Fibroblast of skin of left biceps (primary cell): ENCODE measurements around the gene FOXJ3.

Experiments
- DNase-seq, 2 experiments: peaks; one replicate each; pipeline ENCODE4 v3.0.0-alpha.2; 2013; ENCODE audit warnings: low read depth in 2 of 2

Gene FOXJ3

DNA sequence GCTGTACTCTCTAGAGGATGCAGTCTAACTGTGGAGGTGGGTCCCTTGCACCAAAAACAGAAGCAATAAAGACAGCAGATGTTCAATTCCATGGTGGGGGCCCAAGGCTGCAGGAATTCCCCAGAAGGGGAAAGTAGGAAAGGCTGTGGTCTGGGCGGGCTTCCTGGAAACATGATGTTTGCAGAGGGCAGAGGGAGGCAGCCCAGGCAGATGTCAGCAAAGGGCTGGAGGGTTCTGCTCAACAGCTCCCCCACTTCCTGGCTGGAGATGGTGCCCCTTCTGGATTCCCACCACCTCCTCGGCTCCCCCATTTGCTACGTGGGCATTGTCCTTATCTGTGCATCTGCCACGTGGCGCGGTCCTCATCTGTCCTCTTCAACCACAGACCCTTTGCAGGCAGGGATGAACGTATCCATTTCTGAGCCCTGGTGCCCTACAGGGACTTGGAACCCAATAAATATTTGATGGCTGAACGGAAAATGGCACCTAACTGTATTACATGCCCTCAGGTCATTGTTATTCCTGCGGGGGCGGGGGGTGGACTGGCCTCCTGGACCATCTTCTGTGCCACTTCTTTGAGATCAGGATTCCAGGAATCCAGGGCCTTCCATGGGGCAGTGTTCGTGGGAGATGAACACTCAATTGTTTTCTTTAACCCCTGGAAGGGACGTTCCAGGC lies 190.2 kb downstream of the FOXJ3 start:
- DNase-seq = no peak

DNA sequence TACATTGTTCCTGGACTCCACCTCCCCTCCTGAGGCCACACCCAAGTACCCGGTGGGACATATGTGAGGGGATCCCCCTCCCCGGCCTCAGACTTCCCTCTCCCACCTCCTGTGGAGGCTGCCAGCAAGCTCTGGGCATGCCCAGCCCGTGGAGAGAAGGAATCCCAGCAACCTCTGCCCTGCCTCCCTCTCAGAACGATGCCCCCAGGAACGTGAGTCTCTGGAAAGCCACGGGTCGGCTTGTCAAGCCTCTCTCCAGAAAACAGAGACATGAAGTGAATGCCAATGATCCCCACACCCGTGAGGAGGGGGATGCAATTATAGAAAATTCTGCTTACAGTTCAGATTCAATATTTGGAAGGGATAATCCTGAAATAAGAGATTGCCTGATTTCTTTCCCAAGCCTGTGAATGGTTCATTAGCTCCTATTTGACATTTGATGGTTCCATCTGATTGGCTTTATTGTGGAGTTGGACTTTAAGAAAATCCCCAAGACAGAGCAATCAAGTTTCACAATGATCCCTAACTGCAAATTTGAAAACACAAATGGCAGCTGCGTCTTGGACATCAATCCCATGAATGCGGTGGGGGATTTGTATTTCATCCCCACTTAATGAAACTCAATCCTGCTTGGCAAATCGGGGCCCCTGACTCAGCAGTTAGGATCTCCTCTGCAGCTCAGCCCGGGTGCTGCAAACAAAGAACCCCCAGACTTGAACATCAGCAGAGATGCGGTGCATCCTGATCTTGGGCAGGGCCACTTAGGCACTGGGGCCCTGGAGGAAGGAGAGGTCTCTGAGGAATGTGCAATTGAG lies 190.9 kb downstream of the FOXJ3 start:
- DNase-seq = no peak

DNA sequence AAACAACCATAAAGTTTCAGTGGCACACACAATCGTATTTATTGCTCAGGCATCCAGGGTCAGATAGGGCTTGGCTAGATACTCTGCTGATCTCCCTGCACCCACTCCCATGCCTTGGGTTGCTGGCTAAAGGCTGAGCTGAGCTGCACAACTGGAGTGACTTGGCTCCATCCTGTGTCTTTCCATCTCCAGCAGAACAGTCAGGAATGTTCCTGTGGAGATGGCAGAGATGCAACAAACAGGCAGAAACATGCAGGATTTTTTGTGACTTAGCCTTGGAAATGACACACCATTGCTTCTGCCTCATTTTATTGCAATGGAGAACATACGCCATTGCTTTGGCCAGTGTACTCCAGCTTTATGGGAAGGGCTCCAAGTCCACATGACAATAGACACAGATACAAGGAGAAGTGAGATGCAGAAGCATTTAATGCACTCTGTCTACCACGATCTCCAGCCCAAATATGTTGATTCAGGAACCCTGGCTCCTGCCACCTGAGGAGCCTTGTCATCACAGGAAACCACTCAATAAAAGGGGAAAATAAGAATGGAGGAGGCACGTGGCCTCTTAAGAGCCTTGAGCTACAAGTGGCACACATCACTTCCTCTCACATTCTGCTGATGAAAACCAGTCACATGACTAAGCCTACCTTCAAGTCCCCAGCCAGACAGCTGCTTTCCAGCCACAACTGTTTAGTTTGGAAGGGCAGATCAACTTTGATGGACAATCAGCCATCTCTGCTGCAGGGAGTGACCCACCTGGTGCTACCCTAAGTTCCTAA lies 191.9 kb downstream of the FOXJ3 start:
- DNase-seq = no peak

DNA sequence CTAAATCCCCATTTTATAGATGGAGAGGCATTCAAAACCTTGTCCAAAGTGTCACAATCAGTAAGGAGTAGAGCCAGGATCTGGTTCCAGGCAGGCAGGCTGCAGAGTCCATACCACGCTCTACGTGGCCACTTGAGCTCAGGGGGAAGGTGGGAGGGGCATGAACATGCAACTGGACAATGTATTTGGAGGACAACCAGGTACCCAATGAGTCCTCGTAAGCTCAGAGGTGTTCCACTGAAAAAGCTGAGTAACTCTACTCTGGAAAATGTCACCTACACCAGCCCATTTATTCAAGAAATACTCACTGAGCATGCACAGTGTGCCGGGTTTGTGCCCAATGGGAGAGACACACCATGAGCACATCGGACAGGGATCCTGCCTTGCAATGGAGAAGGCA lies 193.1 kb downstream of the FOXJ3 start:
- no peak for DNase-seq

DNA sequence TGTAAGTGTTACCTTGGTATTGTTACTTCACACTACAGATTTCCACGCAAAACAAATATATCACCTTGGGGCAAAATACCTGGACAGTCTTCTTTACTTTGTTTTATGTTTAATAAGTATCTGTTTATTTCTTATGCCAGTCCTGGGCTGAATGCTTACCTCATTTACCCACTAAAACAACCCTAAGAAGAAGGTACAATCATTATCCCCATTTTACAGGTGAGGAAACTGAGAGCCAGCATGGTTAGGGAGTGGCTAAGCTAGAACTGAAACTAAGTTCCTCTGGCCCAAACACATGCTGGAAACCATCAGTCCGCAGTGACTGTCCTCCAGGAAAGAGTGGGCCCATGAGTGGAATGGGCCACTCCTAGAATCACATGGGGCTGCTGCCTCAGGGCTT lies 194.8 kb downstream of the FOXJ3 start:
- no peak for DNase-seq

DNA sequence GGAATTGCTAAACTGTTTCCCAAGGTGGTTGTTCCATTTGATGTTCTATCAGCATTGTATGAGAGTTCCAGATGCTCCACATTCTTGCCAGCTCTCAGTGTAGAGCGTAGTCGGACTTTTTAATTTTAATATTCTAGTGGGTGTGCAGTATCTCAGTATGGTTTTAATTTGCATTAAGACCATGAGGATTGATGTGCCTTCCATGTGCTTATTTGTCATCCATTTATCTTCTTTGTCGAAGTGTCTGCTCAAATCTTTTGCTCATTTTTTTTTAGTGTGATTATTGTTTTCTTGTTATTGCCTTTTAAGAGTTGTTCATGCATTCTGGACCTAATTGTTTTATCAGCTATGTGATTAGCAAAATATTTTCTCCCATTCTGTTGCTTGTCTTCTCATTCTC lies 195.6 kb downstream of the FOXJ3 start:
- DNase-seq = no peak

DNA sequence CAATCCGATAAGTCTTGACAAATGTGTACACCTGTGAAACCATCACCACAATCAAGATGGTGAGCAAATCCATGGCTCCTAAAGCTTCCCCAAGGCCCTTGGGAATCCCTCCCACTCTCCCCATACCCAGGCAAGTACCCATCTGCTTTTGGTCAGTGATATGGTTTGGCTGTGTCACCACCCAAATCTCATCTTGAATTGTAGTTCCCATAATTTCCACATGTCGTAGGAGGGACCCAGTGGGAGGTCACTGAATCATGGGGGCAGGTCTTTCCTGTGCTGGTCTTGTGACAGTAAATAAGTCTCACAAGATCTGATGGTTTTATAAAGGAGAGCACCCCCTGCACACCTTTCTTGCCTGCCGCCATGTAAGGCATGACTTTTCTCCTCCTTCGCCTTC lies 196.4 kb downstream of the FOXJ3 start:
- DNase-seq = no peak

DNA sequence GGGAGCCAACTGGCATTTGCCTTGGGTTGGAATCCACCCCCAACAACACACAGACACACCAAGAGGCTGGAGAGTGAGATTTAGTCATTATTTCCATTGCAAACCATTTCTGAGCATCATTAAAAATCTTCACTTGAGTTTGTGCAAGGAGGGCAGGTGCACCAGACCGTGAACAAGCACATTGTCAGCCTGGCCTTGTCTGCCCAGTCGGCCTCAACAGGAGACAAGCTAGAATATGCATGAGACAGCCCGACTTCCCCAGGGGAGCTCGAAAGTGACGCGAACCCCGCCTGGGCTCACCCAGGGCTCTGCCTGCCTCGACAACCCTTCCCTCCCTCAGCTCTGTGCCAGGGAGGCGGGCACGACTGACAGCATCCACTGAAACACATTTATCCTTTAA lies 197.3 kb downstream of the FOXJ3 start:
- no peak for DNase-seq

DNA sequence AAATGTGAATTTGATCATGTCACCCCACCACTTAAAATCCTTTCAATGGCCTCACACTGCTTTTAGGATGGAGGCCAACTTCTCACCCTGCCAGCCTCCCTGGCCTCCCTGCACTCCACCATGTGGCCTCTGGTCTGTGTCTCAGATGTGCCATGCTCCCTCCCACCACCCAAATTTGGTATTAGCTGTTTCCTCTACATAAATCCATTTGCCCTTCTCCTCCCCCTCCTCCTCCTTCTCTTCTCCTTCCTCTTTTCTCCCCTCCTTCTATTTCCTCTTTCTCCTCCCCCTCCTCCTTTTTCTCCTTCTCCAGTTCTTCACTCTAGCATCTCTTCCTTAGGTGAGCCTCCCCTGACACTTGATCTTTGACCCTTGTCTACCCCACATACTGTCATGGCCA lies 198.6 kb downstream of the FOXJ3 start:
- DNase-seq = no peak

DNA sequence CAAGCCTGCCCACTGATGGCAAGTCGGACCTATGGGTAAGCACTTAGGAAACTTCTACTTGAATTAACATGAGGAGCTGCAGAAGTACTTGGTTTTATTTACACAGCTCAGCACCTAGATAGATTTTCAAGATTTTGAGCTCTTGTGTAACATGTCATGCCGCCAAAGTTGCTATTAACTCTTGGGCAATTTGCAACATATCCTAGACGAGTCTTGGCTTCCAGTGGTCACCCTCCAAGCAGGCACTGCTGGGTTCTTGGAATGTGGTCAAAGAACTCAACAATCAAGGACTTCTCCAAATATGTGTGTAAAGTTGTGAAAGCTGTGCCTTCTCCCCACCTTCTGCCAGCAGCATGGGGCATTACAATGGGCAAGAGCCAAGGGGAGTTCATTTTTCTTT lies 199.6 kb downstream of the FOXJ3 start:
- no peak for DNase-seq

DNA sequence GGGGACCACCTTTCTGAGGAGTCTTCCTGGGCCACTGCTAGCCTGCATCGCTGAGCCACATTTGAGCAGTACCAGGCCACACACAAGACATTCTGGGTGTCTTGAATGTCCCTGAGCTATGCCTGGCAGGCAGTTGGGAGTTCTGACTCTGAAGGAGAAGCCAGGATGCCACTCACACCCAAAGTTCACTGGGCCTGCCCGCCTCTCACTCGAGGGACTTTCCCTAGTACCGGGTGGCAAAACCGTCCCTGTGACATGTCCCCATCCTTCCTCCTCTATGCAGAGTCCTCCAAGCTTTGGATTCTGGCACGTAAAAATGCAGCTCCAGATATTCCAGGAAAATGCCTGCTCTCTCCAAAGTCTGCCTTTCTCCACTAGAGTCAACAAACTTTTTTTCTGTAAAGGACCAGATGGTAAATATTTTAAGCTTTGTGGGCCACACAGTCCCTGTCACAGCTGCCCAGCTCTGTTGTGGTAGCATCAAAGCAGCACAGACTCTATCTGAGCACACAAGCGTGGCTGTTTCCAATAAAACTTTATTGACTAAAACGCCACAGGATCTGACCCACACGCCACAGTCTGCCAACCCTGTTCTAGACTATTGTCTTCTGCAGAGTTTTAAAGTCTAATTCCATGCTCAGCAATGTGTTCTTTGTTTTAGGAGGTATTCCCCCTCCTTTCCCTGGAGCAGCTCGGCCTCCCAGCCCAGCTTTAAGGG lies 201.1 kb downstream of the FOXJ3 start:
- DNase-seq = no peak

DNA sequence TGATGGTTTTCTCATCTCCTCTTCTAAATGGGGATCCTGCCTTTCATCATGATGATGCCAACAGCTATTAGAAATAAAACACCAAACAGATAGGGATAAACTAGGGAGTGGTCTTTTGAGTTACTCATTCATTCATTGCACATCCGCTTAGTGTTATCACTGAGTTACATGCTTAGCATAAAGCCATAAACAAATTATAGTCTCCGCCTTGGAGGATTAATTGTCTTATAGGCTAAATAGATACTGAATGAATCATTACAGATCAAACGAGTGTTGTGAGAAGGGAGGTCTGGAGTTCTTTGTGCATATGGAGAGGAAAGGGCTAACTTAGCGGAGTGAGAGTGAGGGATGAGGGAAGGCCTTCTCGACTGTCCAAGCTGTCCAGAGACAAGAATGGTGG lies 201.6 kb downstream of the FOXJ3 start:
- DNase-seq = no peak

DNA sequence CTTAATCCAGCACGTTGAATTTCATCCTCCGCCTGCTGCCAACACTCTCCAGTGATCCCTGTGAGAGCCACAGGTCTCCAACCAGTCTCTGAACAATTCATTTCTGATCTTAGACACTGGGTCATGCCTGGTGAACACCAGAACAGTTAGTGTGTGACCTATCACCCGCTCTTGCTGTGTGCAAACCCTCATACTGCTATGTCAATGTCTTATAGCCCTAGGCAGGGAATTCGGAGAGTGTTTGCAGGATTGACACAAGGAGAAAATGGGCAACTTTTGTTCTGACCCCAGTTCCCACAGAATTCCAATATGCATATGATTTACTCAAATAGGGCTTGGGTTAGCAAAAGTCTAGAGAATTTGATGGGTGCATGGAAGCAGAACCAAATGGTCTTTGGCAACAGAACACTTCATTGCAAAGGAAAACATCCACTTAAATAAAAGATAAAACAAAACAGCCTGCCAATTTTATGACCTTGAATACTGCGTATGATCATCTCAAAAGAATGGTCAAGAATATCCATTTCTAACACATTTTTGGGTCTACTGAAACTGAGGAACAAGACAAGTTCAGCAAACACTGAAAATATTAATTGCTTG lies 204.9 kb downstream of the FOXJ3 start:
- no peak for DNase-seq

DNA sequence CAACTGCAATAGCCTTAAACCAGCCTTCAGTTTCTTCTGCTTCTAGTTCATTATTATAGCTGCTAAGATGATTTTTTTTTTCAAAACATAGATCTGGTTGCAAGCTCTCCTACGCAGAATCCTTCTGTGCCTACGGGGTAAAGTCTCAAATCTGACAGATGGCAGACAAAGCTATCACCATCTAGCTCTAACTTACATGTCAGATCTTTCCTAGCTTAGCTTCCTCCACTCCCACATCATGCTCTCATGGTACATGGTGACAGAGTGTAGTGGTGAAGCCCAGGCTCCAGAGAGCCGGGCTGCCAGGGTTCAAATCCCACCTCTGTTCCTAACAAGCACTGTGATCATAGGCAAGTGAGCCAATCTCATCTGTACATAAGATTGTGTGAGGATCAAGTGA lies 206.1 kb downstream of the FOXJ3 start:
- DNase-seq = no peak

DNA sequence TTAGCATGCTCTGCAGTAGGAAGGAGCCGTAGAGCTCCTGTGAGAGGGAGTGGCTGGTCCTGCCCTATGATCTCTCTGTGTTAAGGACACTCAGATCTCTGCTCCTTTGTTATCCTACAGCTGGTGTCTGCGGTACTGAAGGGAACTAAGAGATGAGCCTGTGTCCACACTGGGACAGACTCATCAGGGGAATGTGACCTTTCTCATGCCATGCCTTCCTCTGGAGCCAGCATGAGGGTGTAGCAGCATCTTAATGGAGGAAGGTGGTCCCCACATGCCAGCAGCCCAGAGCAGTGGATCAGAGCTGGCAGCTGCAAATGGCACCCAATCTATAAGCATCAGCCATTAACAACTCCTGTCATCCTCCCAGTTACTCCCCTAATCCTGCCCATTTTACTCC lies 206.5 kb downstream of the FOXJ3 start:
- no peak for DNase-seq

DNA sequence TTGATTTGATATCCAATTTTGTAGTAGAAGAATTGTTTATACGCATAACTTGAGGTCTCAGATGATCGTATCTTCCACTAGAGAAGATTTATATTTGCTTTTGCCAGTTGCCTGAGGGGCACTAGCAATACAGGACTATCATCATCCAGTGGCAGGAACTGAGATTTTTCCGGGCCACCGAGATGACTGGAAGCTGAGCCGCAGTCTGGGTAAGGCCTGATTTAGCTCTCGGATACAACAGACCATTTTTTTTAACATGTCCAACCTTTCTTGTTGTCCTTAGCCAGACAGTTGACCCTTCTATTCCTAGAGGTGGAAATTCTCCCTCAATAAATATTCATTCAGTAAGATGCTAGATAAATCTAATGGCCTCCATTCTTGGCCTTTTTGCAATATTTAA lies 207.3 kb downstream of the FOXJ3 start:
- DNase-seq = no peak
